Lung (tissue), 12 donors: ENCODE results near the gene MYOM1. TPM values are rescaled to one million over a fixed set of nuclear protein-coding genes. Genes with fewer than 3 reads are reported as not detected.

Experiments used
- ATAC-seq: fragments of 200-7000 bp; cut with Tn5 transposase; one replicate; pipeline ENCODE4 v1.9.1; 2020; ENCODE audit warnings: moderate number of reproducible peaks; ENCODE audit not compliant: insufficient read depth, low FRiP score
- DNase-seq, 3 donors: peaks; one replicate each; pipeline ENCODE4 v3.0.0-alpha.2; 2013 to 2017
- H3K27ac ChIP-seq, 2 donors: one replicate each; pipeline ENCODE4 v1.5.1; 2013; ENCODE audit warnings: mild to moderate bottlenecking in 2 of 2, moderate library complexity in 2 of 2, control low read depth in 1 of 2, inconsistent platforms in 1 of 2, low read depth in 1 of 2, low read length in 1 of 2
- H3K27me3 ChIP-seq, 3 donors: one replicate each; pipeline ENCODE4 v1.5.1; 2013; ENCODE audit warnings: low read length in 2 of 3; ENCODE audit not compliant: control insufficient read depth in 3 of 3, insufficient read depth in 3 of 3
- H3K36me3 ChIP-seq, 4 donors: one replicate each; pipeline ENCODE4 v1.5.1; 2013; ENCODE audit warnings: low read length in 4 of 4, mild to moderate bottlenecking in 1 of 4, moderate library complexity in 1 of 4; ENCODE audit not compliant: control insufficient read depth in 4 of 4, insufficient read depth in 4 of 4
- H3K4me1 ChIP-seq, 5 donors: one replicate each; pipeline ENCODE4 v1.5.1; 2013; ENCODE audit warnings: low read length in 5 of 5, mild to moderate bottlenecking in 2 of 5, moderate library complexity in 1 of 5; ENCODE audit not compliant: control insufficient read depth in 5 of 5, insufficient read depth in 5 of 5
- H3K4me3 ChIP-seq: one replicate; pipeline ENCODE4 v1.5.1; 2013; ENCODE audit warnings: mild to moderate bottlenecking, control low read depth, moderate library complexity
- H3K9ac ChIP-seq, 2 donors: one replicate each; pipeline ENCODE4 v1.5.1; 2013; ENCODE audit warnings: low read length in 2 of 2, control low read depth in 1 of 2; ENCODE audit not compliant: insufficient read depth in 1 of 2
- H3K9me3 ChIP-seq, 4 donors: one replicate each; pipeline ENCODE4 v1.5.1; 2013; ENCODE audit warnings: low read length in 3 of 4, mild to moderate bottlenecking in 1 of 4, moderate library complexity in 1 of 4; ENCODE audit not compliant: control insufficient read depth in 4 of 4, insufficient read depth in 3 of 4
- CTCF ChIP-seq: IDR thresholded peaks from 2 replicates; pipeline ENCODE4 v1.5.1; 2012; ENCODE audit warnings: mild to moderate bottlenecking; ENCODE audit errors: control extremely low read depth, extremely low read depth
- WGBS, 2 donors: extraction: QIAGEN DNeasy Blood & Tissue Kit; methylation state at CpG; one replicate each; pipeline ENCODE4 v1.1.7; 2013; 5-methylcytosine and 5-hydroxymethylcytosine counted together
- polyA plus RNA-seq, 2 donors: library from polyadenylated mRNA; stranded (reverse); fragments of 200-250 nt; gene quantifications; one replicate each; pipeline ENCODE4 v1.2.1, GENCODE V29; 2013
- total RNA-seq, 2 donors: library from RNA; depleted of rRNA in 1 of 2; stranded (reverse); fragments of >200 nt in 1 of 2; gene quantifications; one replicate each; pipeline ENCODE4 v1.2.1, GENCODE V29; 2014 to 2021
- donor health status: control.
- donor health status: control.
- donor health status: Bipolar disorder and iron deficiency.
- donor health status: healthy.
- donor health status: DM: yes; HTN: yes; CAD: no.

Gene MYOM1
- total and polyA plus RNA-seq, 4 donors: 0.61 to 4.6 (median 1.3) TPM

DNA sequence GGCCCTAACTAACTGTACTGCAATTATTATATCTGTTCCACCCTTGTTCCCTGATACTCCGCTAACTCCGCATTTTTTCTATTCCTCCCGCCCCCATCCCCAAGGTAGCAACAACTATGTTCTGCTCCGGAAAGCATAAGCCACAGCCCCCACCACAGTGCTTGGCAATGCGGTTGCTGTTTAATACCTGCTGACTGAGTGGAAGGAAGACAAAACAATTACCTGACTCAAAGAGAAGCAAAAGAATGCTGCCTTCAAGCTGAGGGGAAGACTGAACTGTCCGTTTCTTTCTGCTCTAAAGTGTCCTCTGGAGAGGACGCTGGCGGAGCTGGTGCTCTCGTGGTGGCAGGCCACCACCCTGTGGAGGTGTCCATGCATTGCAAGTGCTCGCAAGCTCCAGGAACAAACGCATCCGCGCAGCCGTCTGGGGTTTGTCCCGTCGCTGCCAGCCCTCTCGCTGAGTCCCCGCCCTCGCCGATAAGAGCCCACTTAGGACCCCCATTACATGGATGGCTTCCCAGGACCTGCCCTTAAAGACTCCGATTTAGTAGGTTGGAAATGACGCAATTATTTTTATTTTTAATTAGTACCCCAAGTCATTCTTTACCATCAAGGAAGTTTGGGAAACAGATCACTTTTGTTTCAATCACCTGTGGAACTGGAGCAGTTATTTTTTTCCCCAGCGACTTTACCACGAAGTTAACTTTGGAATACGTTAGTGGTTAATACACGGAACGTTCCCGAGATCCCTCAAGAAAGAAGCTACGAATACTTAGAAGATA lies 26.3 kb upstream of the MYOM1 start:
- Histone ChIP-seq H3K4me1 (peaks cover 0 to 20% (median 4%) of the 10 kb centered on the region in 5 donors), H3K36me3 (peaks cover 0 to 4% (median 2%) of the 10 kb centered on the region in 4 donors), H3K9me3 (peaks cover 0 to 2% (median 0%) of the 10 kb centered on the region in 4 donors), H3K9ac (peak overlapping the region in 1 of 2 donors; percentile 68), H3K4me3 (peak overlapping the region; percentile 48), H3K27me3 (no peaks in the 10 kb centered on the region), H3K27ac (peak overlapping the region; percentile 100)
- ATAC-seq: peak; percentile 79
- WGBS, 2 donors: 5 to 6% methylated on average over 29 of the region's 29 CpGs
- DNase-seq: peak; percentile 92 to 93 (median 92)
- TF ChIP-seq CTCF: peak; percentile 97

- TF ChIP-seq CTCF: no peak
- WGBS, 2 donors: 64 to 67% methylated on average over 1 of the region's 1 CpG
- ATAC-seq (no peak), DNase-seq (no peak)
- Histone ChIP-seq H3K27ac (no peak overlapping the region), H3K27me3 (no peaks in the 10 kb centered on the region), H3K36me3 (peaks cover 0 to 4% (median 0%) of the 10 kb centered on the region in 4 donors), H3K4me3 (no peak overlapping the region), H3K4me1 (peaks cover 0 to 17% (median 4%) of the 10 kb centered on the region in 5 donors), H3K9me3 (peaks cover 0 to 2% (median 0%) of the 10 kb centered on the region in 4 donors), H3K9ac (no peak overlapping the region)
Measured at GRCh38 chr18:3245185-3245564, 25.4 kb upstream of the MYOM1 start.

- Histone ChIP-seq H3K27ac (no peak overlapping the region), H3K4me1 (peaks cover 0 to 4% (median 0%) of the 10 kb centered on the region in 5 donors), H3K36me3 (no peaks in the 10 kb centered on the region), H3K4me3 (no peak overlapping the region), H3K27me3 (no peaks in the 10 kb centered on the region), H3K9ac (no peak overlapping the region), H3K9me3 (peaks cover 0 to 2% (median 0%) of the 10 kb centered on the region in 4 donors)
- DNase-seq (no peak), ATAC-seq (no peak)
- WGBS, 2 donors: 96 to 97% methylated on average over 2 of the region's 2 CpGs
- TF ChIP-seq CTCF: no peak
Measured at GRCh38 chr18:3238742-3239141, 19.0 kb upstream of the MYOM1 start.
